ENCODE measurements around the gene CAPN9.

The CAPN9 gene

DNA sequence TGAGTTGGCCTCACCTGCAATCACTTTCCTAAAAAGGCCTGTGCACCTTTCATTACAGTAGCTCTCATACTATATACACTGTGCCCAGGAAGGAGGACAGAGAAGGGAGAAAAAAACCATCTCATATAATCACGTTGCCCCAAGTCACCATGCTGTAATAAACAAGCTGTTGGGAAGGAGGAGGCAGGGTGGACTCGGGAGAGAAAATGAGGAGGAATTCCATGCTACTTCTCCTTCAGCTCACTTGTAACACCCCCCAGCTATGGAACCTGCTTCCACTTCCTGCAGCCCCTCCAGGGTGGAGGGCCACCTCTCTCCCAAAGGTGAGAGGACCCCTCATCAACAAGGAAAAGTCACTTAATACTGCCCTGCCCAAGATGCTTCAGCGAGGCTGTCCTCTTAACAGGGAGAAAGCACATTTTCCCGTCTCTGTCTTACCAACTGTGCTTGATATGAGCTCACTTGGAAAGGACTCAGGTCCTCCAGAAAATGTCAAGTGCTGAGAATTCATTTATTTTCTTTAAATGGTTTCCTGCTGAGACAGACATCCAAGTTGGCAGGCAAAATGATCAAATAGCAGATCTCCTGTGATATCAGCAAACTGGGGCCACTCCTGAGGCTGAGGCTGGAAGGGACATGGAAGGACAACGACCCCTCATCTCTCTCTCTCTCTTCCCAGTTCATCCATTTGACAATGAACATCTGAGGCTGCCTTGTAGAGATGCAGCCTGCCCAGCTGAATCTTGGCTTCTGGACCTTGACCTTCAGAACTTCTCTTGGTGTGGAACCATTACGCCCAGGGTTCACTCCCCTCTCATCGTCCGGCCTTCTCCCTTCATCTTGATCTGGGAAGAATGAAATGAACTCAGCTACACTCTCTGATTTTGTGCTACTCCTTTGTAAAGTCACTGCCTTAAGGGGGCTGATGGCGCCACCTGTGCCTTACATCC lies 54.0 kb downstream of the CAPN9 start:
- H3K27ac ChIP-seq = no peak overlapping the region
- peaks cover 31% of the 10 kb centered on the region for H3K27me3 ChIP-seq
- H3K4me3 ChIP-seq (ENCODE audit: low read depth in 1 of 2, low read length in 1 of 2) = no peak overlapping the region
- H3K9me3 ChIP-seq = no peaks in the 10 kb centered on the region
- H3K4me1 ChIP-seq (ENCODE audit: control insufficient read depth in 1 of 2, insufficient read depth in 1 of 2, low read depth in 1 of 2, low read length in 1 of 2) = no peaks in the 10 kb centered on the region
- TF ChIP-seq, protein P1, sequence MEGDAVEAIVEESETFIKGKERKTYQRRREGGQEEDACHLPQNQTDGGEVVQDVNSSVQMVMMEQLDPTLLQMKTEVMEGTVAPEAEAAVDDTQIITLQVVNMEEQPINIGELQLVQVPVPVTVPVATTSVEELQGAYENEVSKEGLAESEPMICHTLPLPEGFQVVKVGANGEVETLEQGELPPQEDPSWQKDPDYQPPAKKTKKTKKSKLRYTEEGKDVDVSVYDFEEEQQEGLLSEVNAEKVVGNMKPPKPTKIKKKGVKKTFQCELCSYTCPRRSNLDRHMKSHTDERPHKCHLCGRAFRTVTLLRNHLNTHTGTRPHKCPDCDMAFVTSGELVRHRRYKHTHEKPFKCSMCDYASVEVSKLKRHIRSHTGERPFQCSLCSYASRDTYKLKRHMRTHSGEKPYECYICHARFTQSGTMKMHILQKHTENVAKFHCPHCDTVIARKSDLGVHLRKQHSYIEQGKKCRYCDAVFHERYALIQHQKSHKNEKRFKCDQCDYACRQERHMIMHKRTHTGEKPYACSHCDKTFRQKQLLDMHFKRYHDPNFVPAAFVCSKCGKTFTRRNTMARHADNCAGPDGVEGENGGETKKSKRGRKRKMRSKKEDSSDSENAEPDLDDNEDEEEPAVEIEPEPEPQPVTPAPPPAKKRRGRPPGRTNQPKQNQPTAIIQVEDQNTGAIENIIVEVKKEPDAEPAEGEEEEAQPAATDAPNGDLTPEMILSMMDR (IDR thresholded peaks at IDR 0.05) = no peak
- H3K36me3 ChIP-seq = no peaks in the 10 kb centered on the region

DNA sequence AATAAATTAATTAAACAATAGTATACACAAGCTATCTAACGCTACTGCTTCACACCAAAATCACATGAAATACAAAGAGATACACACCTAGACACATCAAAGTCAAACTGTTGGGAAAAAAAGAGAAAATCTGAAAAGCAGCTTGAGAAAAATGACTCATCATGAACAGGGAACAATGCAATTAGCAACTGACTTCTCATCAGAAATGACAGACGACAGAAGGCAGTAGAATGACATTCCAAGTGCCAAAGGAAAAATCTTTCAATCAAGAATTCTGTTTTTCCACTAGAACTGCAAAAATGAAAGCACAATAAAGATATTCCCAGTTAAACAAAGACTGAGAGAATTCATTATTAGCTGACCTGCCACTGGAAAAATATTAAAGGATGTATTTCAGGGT lies 57.2 kb downstream of the CAPN9 start:
- Histone ChIP-seq H3K36me3 (no peaks in the 10 kb centered on the region), H3K27ac (no peak overlapping the region), H3K9me3 (no peaks in the 10 kb centered on the region), H3K27me3 (peaks cover 15% of the 10 kb centered on the region), H3K4me3 (ENCODE audit: low read depth in 1 of 2, low read length in 1 of 2) (no peak overlapping the region), H3K4me1 (ENCODE audit: control insufficient read depth in 1 of 2, insufficient read depth in 1 of 2, low read depth in 1 of 2, low read length in 1 of 2) (no peaks in the 10 kb centered on the region)
- TF ChIP-seq, protein P1 (IDR thresholded peaks at IDR 0.05) = no peak

DNA sequence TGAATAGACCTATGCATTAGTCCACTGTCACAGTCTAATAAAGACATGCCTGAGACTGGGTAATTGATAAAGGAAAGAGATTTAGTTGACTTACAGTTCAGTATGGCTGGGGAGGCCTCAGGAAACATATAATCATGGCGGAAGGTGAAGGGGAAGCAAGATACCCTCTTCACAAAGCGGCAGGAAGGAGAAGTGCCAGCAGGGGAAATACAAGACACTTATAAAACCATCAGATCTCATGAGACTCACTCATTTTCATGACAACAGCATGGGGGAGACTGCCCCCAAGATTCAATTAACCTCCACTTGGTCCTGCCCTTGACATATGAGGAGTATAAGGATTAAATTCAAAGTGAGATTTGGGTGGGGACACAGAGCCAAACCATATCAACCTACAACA lies 59.4 kb downstream of the CAPN9 start:
- Histone ChIP-seq H3K27me3 (peaks cover 5% of the 10 kb centered on the region), H3K36me3 (no peaks in the 10 kb centered on the region), H3K4me1 (ENCODE audit: control insufficient read depth in 1 of 2, insufficient read depth in 1 of 2, low read depth in 1 of 2, low read length in 1 of 2) (no peaks in the 10 kb centered on the region), H3K9me3 (no peaks in the 10 kb centered on the region), H3K4me3 (ENCODE audit: low read depth in 1 of 2, low read length in 1 of 2) (no peak overlapping the region), H3K27ac (no peak overlapping the region)
- TF ChIP-seq, protein P1 (IDR thresholded peaks at IDR 0.05) = no peak

DNA sequence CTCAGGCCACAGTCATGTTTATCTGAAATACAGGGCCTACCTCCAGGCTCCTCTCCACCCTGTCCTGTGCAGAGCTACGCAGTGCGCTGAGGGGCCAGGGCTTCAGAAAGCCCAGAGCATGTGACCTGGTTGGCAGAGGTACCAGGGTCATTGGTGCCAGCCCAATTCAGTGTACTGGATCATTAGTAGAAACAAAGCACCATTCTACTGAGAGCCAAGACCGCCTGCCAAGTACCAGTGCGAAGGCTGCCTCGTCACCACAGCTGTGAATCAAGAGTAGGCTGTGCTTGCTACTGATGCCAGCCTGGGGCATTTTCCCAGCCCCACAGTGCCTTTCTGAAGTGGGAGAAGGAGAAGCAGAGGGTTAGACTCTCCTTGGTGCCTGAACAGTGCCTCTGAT lies 59.8 kb downstream of the CAPN9 start:
- Histone ChIP-seq H3K36me3 (no peaks in the 10 kb centered on the region), H3K27me3 (no peaks in the 10 kb centered on the region), H3K9me3 (no peaks in the 10 kb centered on the region), H3K27ac (no peak overlapping the region), H3K4me3 (ENCODE audit: low read depth in 1 of 2, low read length in 1 of 2) (no peak overlapping the region), H3K4me1 (ENCODE audit: control insufficient read depth in 1 of 2, insufficient read depth in 1 of 2, low read depth in 1 of 2, low read length in 1 of 2) (no peaks in the 10 kb centered on the region)
- TF ChIP-seq, protein P1 (IDR thresholded peaks at IDR 0.05) = no peak

DNA sequence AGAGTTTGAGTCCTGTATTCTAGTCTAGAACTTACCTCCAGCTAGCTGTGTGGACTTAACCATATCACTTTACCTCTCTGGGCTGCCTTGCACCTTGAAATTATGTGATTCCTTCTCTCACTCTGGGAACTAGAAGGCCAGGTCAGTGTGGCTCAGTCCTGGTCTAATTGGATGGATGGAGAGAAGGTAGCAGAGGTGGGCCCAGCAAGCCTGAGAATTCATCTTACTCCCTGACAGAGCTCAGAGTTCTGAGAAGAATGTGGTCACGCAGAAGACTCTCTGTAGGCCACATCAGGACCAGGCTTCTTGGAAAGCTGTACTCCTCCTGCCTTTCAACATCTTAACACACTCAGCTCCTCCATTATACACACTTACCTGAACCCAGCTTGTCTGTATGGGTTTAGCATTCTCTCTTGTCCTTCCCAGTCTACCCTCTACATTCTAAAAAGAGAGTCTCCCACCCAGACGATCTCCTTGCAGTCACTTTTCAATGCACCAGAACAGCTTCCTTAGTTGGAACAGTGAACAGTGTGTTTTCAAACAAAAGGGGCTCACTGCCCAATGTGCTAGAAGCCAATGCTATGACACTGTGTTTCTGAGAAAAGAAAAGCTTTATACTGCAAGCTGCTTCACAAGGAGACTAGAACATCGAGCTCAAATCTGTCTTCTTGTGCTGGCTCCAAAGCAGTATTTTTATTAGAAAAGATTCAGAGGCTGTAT lies 60.5 kb downstream of the CAPN9 start:
- Histone ChIP-seq H3K36me3 (no peaks in the 10 kb centered on the region), H3K27me3 (no peaks in the 10 kb centered on the region), H3K9me3 (no peaks in the 10 kb centered on the region), H3K27ac (no peak overlapping the region), H3K4me3 (ENCODE audit: low read depth in 1 of 2, low read length in 1 of 2) (no peak overlapping the region), H3K4me1 (ENCODE audit: control insufficient read depth in 1 of 2, insufficient read depth in 1 of 2, low read depth in 1 of 2, low read length in 1 of 2) (no peaks in the 10 kb centered on the region)
- TF ChIP-seq, protein P1 (IDR thresholded peaks at IDR 0.05) = no peak

All from neutrophil (primary cell).